NCI-H2107 treated with DMSO at 0.1 percent for 48 hours (cell line): ENCODE results near the gene CLCA2.

Source experiments
- DNase-seq: peaks from one replicate; lab custom pipeline; 2025; ENCODE audit not compliant: unreplicated experiment; lab: John Stamatoyannopoulos, UW

Gene CLCA2, protein sequence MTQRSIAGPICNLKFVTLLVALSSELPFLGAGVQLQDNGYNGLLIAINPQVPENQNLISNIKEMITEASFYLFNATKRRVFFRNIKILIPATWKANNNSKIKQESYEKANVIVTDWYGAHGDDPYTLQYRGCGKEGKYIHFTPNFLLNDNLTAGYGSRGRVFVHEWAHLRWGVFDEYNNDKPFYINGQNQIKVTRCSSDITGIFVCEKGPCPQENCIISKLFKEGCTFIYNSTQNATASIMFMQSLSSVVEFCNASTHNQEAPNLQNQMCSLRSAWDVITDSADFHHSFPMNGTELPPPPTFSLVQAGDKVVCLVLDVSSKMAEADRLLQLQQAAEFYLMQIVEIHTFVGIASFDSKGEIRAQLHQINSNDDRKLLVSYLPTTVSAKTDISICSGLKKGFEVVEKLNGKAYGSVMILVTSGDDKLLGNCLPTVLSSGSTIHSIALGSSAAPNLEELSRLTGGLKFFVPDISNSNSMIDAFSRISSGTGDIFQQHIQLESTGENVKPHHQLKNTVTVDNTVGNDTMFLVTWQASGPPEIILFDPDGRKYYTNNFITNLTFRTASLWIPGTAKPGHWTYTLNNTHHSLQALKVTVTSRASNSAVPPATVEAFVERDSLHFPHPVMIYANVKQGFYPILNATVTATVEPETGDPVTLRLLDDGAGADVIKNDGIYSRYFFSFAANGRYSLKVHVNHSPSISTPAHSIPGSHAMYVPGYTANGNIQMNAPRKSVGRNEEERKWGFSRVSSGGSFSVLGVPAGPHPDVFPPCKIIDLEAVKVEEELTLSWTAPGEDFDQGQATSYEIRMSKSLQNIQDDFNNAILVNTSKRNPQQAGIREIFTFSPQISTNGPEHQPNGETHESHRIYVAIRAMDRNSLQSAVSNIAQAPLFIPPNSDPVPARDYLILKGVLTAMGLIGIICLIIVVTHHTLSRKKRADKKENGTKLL

DNA sequence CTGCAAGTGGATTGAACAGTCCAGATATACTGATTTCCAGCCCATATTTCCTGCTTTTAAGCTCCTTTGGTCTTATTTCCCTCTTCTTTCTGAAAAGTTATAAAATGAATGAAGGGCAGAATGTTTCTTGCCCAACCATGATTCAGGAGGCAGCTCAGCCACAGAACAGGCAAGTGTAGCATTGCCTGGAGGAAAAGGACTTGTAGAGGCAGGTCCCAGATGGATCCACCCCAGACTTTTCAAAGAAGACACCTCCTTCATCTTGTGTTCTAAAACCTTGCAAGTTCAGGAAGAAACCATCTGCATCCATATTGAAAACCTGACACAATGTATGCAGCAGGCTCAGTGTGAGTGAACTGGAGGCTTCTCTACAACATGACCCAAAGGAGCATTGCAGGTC lies at the start of gene CLCA2:
TSS of gene CLCA2 (plus strand) at position 299 of the 400 bp plus-strand sequence. CDS start at position 376, 77 bp downstream.
- DNase-seq = no peak

DNA sequence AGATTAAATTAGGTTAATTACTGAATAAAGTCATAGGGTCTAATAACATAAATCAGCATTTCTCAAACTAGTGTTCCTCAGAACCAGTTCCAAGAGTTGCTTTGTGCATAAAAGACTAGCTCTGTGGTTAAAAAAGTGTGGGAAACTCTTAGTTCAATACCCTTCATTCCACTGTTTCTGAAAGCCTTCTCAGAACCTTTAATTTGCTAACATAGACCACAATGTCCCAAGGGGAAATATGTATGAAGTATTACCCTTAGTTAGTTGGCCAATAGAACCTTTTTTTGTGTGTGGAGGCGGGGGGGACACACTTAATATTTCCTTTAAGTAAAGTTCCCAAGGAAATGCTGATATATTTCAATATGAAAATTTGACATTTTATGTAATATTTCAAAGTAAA lies 48.3 kb upstream of the CLCA2 start:
- DNase-seq = no peak

DNA sequence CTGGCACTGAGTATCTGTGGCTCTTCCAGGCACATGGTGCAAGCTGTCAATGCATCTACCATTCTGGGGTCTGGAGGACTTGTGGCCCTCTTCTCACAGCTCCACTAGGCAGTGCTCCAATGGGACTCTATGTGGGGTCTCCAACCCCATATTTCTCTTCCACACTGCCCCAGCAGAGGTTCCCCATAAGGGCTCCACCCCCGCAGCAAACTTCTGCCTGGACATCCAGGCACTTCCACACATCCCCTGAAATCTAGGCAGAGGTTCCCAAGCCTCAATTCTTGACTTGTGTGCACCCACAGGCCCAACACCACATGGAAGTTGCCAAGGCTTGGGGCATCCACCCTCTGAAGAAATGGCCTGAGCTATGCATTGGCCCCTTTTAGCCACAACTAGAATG lies 46.6 kb upstream of the CLCA2 start:
- DNase-seq = no peak

DNA sequence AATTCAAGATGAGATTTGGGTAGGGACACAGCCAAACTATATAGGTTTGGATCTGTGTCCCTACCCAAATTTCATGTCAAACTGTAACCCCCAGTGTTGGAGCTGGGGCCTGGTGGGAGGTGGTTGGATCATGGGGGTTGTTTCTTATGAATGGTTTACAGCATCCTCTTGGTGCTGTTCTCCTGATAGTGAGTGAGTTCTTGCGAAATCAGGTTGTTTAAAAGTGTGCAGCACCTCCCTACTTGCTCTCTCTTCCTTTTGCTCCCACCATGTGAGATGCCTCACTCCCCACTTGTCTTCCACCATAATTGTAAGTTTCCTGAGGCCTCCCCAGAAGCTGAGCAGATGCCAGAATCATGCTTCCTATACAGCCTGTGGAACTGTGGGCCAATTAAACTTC lies 45.2 kb upstream of the CLCA2 start:
- DNase-seq = no peak

DNA sequence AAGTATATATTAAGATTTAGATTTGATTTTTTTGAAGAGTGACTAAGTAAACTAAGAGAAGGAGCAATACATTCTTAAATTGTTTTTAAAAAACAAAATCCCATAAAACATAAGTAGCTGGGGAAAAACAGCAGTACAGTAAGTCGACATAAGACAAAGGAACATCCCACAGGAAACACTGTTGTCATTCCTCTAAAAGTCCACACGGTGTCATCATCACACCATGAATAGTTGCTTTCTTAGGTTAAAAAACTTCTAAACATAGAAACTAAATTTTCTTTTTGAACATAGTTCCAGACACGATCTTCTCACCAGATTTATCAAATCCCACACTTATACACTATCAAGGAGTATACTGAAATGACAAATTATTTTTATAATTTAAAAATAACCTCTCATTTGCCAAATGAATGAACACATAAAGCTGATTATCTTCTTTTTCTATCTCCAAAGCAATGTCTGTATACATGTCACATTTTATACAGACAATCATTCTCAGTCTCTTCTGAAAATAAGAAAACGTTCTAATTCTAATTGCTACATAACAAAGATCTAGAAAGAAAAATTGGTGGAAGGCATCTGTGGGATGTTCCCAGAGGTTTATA lies 43.6 kb upstream of the CLCA2 start:
- peak; percentile 81 for DNase-seq

- DNase-seq = no peak
Observed at GRCh38 chr1:86381223-86381622, 42.7 kb upstream of the CLCA2 start.

DNA sequence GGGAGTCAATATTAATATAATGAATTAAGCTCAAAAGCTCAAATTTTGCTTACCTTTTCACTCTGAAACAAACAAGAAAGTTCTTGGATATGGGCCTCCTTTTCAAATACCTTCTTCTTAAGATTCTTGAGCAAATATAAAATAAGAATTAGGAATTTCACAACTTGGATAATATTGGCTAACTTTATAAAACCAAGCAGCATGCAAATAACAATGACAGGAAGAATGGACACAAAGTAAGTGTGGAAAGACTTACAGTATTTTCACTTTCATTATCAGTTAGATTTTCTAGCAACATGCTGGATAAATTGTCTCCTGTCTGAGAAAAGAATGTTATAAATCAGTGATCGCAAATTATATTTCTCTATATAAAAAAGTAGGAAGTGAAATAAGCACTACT lies 41.1 kb upstream of the CLCA2 start:
- DNase-seq = no peak

- DNase-seq = no peak
Observed at GRCh38 chr1:86387916-86388627, 35.9 kb upstream of the CLCA2 start.

DNA sequence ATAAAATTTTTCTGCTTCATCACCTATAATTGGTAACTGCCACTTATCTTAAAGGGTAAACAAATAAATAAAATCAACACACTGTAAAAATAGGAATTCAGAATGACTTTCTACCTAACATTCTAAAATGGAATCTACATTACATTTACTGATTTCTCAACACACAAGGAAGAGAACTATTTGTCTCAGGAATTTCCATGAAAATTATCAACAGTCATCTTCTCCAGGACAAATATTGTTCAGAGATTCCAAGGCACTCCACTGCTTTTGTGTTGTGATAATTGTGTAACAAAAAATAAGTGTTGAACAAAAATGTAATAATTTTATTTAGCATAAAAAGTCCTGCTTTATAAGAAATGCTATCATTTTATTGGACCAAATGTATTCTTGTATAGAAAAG lies 35.2 kb upstream of the CLCA2 start:
- DNase-seq = no peak

DNA sequence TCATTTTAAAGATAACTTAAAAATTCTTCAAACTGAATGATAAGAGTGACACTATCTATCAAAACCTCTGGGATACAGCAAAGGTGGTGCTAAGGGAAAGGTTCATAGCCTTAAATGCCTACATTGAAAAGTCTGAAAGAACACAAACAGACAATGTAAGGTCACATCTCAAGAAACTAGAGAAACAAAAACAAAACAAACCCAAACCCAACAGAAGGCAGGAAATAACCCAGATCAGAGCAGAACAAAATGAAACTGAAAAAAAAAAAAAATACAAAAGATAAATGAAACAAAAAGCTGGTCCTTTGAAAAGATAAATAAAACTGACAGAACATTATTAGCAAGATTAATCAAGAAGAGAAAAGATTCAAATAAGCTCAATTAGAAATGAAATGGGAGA lies 34.7 kb upstream of the CLCA2 start:
- DNase-seq = no peak

- DNase-seq = no peak
Observed at GRCh38 chr1:86394416-86394815, 29.6 kb upstream of the CLCA2 start.

DNA sequence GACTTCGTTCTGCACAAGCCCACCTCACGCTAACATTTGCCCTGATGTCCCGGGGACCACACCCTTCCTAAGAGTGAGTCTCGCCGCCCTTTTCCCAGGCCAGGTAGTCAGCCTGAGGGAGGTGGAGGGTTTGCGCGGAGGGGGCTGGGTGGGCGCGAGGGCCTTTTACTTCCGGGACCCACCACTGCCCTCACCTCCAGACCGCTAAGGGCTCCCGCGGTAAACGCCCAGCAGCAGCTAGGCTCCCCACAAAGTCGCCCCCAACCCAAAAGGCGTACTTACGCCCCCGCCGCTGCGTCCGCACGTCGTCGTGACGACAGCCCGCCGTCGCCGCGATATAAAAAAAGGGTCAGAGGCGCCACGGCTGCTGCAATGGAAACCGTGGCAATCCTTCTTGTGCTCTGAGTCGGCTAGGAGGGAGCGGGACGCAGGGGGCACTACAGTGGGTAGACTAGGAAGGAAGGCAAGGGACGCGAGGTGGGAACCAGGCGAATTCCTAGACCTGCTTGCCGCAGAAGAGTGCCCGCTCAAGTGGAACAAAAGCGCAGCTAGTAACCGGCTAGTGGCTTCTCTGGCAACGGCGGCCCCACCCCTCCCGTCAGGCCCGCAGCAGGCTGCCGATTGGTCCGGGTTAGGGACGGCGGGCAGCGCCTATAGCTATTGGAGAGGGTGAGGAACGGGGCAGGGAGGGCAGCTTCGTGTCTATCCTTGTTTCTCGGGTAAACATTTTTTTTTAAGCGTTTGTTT lies 28.0 kb upstream of the CLCA2 start, which contains the start of gene ODF2L:
TSS of gene ODF2L (minus strand) at position 573 of the 747 bp plus-strand sequence. CDS start 9,296 bp downstream, outside the sequence.
- peak; percentile 87 for DNase-seq

DNA sequence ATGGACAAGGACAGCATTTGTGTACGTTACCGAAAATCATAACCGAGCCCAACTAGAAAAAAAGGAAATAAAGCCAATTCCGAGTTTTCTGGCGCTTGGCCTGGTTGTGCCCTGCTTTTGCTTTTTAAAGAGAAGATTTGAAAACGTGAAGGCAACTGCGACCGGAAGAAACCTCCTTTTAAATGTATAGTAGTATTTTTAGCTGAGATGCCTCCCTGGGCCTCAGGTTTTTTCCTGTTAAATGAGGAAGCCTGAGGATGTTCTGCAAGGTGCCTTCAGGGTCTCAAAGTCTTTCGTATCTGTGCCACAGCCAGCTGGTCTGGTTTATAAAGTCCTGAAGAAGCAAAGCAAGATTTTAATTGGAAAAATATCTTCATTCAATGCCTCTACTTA lies 27.5 kb upstream of the CLCA2 start:
- DNase-seq = no peak

DNA sequence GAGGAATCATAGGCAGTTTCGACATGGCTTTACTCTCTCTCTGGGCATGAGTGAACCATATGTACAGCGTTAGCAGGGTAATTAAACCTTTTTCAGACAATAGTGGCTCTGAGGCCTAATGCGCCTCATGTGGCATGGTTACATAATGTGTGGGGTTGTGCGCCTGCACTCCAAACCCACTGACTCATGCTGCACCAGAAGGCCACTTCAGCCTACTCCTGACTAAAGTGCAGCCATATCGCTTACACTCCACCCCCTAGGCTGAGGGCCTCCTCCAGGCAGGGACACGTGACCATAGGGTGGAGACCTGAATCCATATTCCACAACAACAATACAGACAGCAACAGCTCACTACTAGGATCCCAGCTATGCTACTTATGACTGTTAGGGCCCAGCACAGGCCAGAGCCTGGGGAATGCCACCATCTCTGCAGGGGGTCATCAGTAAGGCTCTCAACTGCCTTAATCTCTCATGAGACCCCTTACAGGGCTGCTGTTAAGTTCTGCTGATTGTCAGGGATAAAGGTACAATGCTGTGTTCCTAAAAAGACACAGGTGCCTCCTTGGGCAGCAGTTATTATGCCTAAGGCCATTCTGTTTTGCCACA lies 14.5 kb upstream of the CLCA2 start:
- DNase-seq = peak; percentile 97

GRCh38 chr1:86410879-86411278 lies 13.1 kb upstream of the CLCA2 start:
- DNase-seq = no peak

DNA sequence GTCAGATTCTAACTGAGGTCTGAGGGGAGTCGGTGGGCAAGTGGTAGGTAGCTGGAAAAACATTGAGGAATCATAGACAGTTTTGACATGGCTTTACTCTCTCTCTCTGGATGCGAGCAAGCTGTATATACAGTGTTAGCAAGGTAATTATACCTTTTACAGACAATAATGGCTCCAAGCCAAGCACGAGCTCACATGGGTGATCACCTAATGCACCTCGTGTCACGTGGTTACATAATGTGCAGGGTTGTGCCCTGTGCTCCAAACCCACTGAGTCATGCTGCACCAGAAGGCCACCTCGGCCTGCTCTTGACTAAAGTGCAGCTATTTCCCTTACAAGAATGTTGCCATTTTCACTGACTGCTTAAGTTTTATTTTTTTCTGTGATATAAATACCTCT lies 7.6 kb upstream of the CLCA2 start:
- DNase-seq = peak; percentile 72

- peak; percentile 51 for DNase-seq
Observed at GRCh38 chr1:86419277-86419903, 4.6 kb upstream of the CLCA2 start.

DNA sequence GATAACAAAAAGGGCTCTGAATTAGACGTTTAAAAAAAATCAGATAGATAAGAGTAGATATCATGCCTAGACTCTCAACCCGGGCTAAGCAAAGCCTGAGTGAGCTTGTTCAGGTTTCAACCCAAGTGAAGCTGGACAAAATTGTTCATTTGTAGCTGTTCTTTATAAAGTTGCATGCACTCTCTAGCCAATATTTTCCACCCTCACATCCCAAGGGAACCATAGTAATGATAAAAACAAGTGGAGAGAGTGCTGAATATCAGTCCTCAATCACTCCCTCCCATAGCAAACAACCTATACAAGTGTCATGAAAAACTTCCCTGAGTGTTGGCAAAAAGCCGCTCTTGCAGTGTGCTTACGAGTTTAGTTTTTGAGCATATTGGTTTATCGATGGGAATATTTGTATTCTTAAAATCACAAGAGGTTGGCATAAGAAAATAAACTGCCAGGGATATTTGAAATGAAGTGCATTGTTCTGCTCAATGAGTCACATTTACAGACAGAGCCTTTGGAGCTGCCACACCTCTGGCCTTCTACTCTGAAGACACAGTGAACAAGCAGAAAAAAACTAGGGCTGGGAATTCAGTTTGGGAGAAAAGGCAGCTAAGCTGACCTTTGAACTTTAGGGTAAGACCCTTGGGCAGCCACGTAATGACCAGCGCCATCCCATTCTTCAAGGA lies 2.2 kb upstream of the CLCA2 start:
- no peak for DNase-seq

GRCh38 chr1:86423473-86423872 lies 498 bp upstream of the CLCA2 start:
- DNase-seq = no peak
